Left lung (tissue), 10 donors: Measurements from ENCODE around the gene JPT1. TPM values are rescaled to one million over a fixed set of nuclear protein-coding genes. Genes with fewer than 3 reads are reported as not detected.

Experiments
- ATAC-seq: fragments of 200-7000 bp; cut with Tn5 transposase; one replicate; pipeline ENCODE4 v1.9.1; 2020; ENCODE audit warnings: moderate library complexity
- DNase-seq, 4 donors: peaks; one replicate each; pipeline ENCODE4 v3.0.0-alpha.2; 2013 to 2020
- H3K27ac ChIP-seq, 2 donors: fragments of 200-600 bp; sonication (generic) in 1 of 2; one replicate each; pipeline versions ENCODE4 v1.5.0 to v1.8.0; 2020 to 2021
- H3K27me3 ChIP-seq, 2 donors: fragments of 200-600 bp; sonication (generic) in 1 of 2; one replicate each; pipeline versions ENCODE4 v1.5.0 to v1.8.0; 2020 to 2021
- H3K36me3 ChIP-seq, 2 donors: fragments of 200-600 bp; sonication (generic) in 1 of 2; one replicate each; pipeline versions ENCODE4 v1.5.0 to v1.8.0; 2020 to 2021
- H3K4me1 ChIP-seq, 2 donors: fragments of 200-600 bp; one replicate each; pipeline ENCODE4 v1.8.0; 2021
- H3K4me3 ChIP-seq, 2 donors: fragments of 200-600 bp; sonication (generic) in 1 of 2; one replicate each; pipeline versions ENCODE4 v1.5.0 to v1.8.0; 2020 to 2021; ENCODE audit warnings: mild to moderate bottlenecking in 1 of 2
- H3K9me3 ChIP-seq, 2 donors: fragments of 200-600 bp; sonication (generic) in 1 of 2; one replicate each; pipeline versions ENCODE4 v1.5.0 to v1.8.0; 2020 to 2021
- intact Hi-C, 2 donors: fragments of 100-400 bp; cut with DNase I; formaldehyde crosslinking; loops; one replicate each; pipeline versions ENCODE4 v1.11.2 to v1.14.2; 2022
- polyA plus RNA-seq, 6 donors: library from polyadenylated mRNA; unstranded; fragments of 120-200 nt; gene quantifications; one replicate each; pipeline ENCODE4 v1.2.1, GENCODE V29; 2013; ENCODE audit not compliant: insufficient read length in 6 of 6
- total RNA-seq, 2 donors: library from RNA; stranded (reverse); fragmentation: NEBNext Ultra II Directional; extraction: Animal tissue kit (Norgen Biotek cat#: 25700); gene quantifications; one replicate each; pipeline ENCODE4 v1.2.1, GENCODE V29; 2021
- TF ChIP-seq, protein P1 (sequence below), 2 donors: fragments of 200-600 bp; sonication (generic) in 1 of 2; IDR thresholded peaks; one replicate each; pipeline versions ENCODE4 v1.5.0 to v1.8.0; 2021; ENCODE audit warnings: antibody characterized with exemption in 2 of 2
- donor health status: DM: no; HTN: yes; CAD: no.
- donor health status: DM: no; HTN: no; CAD: no.

Gene JPT1
- total and polyA plus RNA-seq, 8 donors = 65.0 to 115 (median 87.9) TPM

GRCh38 chr17:75086496-75087181 lies 67.7 kb downstream of the JPT1 start:
- H3K27me3 ChIP-seq = no peaks in the 10 kb centered on the region
- H3K36me3 ChIP-seq = no peaks in the 10 kb centered on the region
- intact Hi-C loops = no loop called here
- peak overlapping the region in 1 of 2 donors; percentile 71 for H3K4me3 ChIP-seq
- peaks cover 27 to 69% of the 10 kb centered on the region in 2 donors for H3K4me1 ChIP-seq
- H3K9me3 ChIP-seq = no peaks in the 10 kb centered on the region
- TF ChIP-seq, protein P1, sequence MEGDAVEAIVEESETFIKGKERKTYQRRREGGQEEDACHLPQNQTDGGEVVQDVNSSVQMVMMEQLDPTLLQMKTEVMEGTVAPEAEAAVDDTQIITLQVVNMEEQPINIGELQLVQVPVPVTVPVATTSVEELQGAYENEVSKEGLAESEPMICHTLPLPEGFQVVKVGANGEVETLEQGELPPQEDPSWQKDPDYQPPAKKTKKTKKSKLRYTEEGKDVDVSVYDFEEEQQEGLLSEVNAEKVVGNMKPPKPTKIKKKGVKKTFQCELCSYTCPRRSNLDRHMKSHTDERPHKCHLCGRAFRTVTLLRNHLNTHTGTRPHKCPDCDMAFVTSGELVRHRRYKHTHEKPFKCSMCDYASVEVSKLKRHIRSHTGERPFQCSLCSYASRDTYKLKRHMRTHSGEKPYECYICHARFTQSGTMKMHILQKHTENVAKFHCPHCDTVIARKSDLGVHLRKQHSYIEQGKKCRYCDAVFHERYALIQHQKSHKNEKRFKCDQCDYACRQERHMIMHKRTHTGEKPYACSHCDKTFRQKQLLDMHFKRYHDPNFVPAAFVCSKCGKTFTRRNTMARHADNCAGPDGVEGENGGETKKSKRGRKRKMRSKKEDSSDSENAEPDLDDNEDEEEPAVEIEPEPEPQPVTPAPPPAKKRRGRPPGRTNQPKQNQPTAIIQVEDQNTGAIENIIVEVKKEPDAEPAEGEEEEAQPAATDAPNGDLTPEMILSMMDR (IDR thresholded peaks at IDR 0.05) = no peak
- no peak for DNase-seq
- peak overlapping the region; percentile 96 to 98 for H3K27ac ChIP-seq
- ATAC-seq = peak; percentile 7

Other genes starting within 250 kb of the JPT1 start
- not detected for gene USH1G, start 231.3 kb downstream of the JPT1 start, total RNA-seq
- gene USH1G, start 231.3 kb downstream of the JPT1 start, polyA plus RNA-seq = under 1 TPM in 5 of 6 donors, not detected in 1; 0.06 to 0.13 (median 0.12) TPM
- gene OTOP2, start 230.2 kb downstream of the JPT1 start, total RNA-seq = not detected
- gene OTOP2, start 230.2 kb downstream of the JPT1 start, polyA plus RNA-seq = not detected
- not detected for gene OTOP3, start 218.6 kb downstream of the JPT1 start, total RNA-seq
- not detected for gene OTOP3, start 218.6 kb downstream of the JPT1 start, polyA plus RNA-seq
- 10 to 100 TPM; 32.1 to 39.7 TPM for gene HID1, start 181.8 kb downstream of the JPT1 start, total RNA-seq
- 10 to 100 TPM; 58.0 to 75.8 (median 67.2) TPM for gene HID1, start 181.8 kb downstream of the JPT1 start, polyA plus RNA-seq
- 10 to 100 TPM; 22.9 to 41.2 TPM for gene CDR2L, start 166.9 kb downstream of the JPT1 start, total RNA-seq
- 10 to 100 TPM; 10.3 to 17.8 (median 13.8) TPM for gene CDR2L, start 166.9 kb downstream of the JPT1 start, polyA plus RNA-seq
- 10 to 100 TPM; 25.7 to 32.8 TPM for gene MRPL58, start 141.8 kb downstream of the JPT1 start, total RNA-seq
- gene MRPL58, start 141.8 kb downstream of the JPT1 start, polyA plus RNA-seq = 10 to 100 TPM; 18.8 to 25.1 (median 21.0) TPM
- 100 to 1,000 TPM; 203 to 215 TPM for gene ATP5PD, start 107.5 kb downstream of the JPT1 start, total RNA-seq
- 100 to 1,000 TPM; 199 to 237 (median 213) TPM for gene ATP5PD, start 107.5 kb downstream of the JPT1 start, polyA plus RNA-seq
- 10 to 100 TPM; 20.6 to 20.8 TPM for gene KCTD2, start 107.3 kb downstream of the JPT1 start, total RNA-seq
- 10 to 100 TPM; 25.0 to 32.0 (median 27.2) TPM for gene KCTD2, start 107.3 kb downstream of the JPT1 start, polyA plus RNA-seq
- 10 to 100 TPM; 36.8 to 45.1 TPM for gene SLC16A5, start 66.6 kb downstream of the JPT1 start, total RNA-seq
- gene SLC16A5, start 66.6 kb downstream of the JPT1 start, polyA plus RNA-seq = 10 to 100 TPM; 18.5 to 26.8 (median 23.0) TPM
- gene ARMC7, start 44.5 kb downstream of the JPT1 start, total RNA-seq = 10 to 100 TPM; 18.3 to 19.3 TPM
- 10 to 100 TPM; 13.2 to 15.5 (median 14.8) TPM for gene ARMC7, start 44.5 kb downstream of the JPT1 start, polyA plus RNA-seq
- gene NT5C, start 22.8 kb downstream of the JPT1 start, total RNA-seq = 10 to 100 TPM; 26.0 to 39.9 TPM
- gene NT5C, start 22.8 kb downstream of the JPT1 start, polyA plus RNA-seq = 10 to 100 TPM; 37.6 to 56.2 (median 45.9) TPM
- gene SUMO2, start 28.4 kb upstream of the JPT1 start, total RNA-seq = 100 to 1,000 TPM; 321 to 344 TPM
- gene SUMO2, start 28.4 kb upstream of the JPT1 start, polyA plus RNA-seq = 100 to 1,000 TPM; 607 to 735 (median 686) TPM
- 10 to 100 TPM; 53.3 to 72.1 TPM for gene NUP85, start 51.2 kb upstream of the JPT1 start, total RNA-seq
- gene NUP85, start 51.2 kb upstream of the JPT1 start, polyA plus RNA-seq = 100 to 1,000 TPM in 1 of 6 donors, 10 to 100 TPM in 5; 73.3 to 101 (median 79.7) TPM
- 10 to 100 TPM; 46.2 to 54.7 TPM for gene GGA3, start 107.1 kb upstream of the JPT1 start, total RNA-seq
- gene GGA3, start 107.1 kb upstream of the JPT1 start, polyA plus RNA-seq = 10 to 100 TPM; 41.2 to 49.4 (median 44.0) TPM
- gene MRPS7, start 107.4 kb upstream of the JPT1 start, total RNA-seq = 10 to 100 TPM; 41.0 to 41.6 TPM
- gene MRPS7, start 107.4 kb upstream of the JPT1 start, polyA plus RNA-seq = 10 to 100 TPM; 55.8 to 70.4 (median 58.7) TPM
- 10 to 100 TPM; 22.6 to 25.4 TPM for gene MIF4GD, start 116.7 kb upstream of the JPT1 start, total RNA-seq
- 10 to 100 TPM; 12.7 to 17.2 (median 14.7) TPM for gene MIF4GD, start 116.7 kb upstream of the JPT1 start, polyA plus RNA-seq
- gene SLC25A19, start 134.9 kb upstream of the JPT1 start, total RNA-seq = 10 to 100 TPM; 17.7 to 29.7 TPM
- gene SLC25A19, start 134.9 kb upstream of the JPT1 start, polyA plus RNA-seq = 1 to 10 TPM; 5.9 to 8.1 (median 6.9) TPM